CD4-positive, alpha-beta T cell treated with Interleukin-2 at 100 ng/mL for 4 hours (primary cell): Measurements from ENCODE around the gene PGAP2.

Experiments
- DNase-seq: peaks from one replicate; pipeline ENCODE4 v3.0.0-alpha.2; 2020; ENCODE audit warnings: low spot score

PGAP2 gene

GRCh38 chr11:3832816-3833215 lies 24.5 kb downstream of the PGAP2 start:
- DNase-seq: no peak

- DNase-seq: no peak
Measured at GRCh38 chr11:3833449-3833848, 25.1 kb downstream of the PGAP2 start.

- no peak for DNase-seq
Measured at GRCh38 chr11:3834349-3834663, 25.9 kb downstream of the PGAP2 start.

- no peak for DNase-seq
Measured at GRCh38 chr11:3834664-3835461, 26.5 kb downstream of the PGAP2 start.

GRCh38 chr11:3835751-3836150 lies 27.4 kb downstream of the PGAP2 start:
- DNase-seq: no peak

- DNase-seq: peak; percentile 51
Measured at GRCh38 chr11:3836903-3837302, 28.5 kb downstream of the PGAP2 start.

- DNase-seq: no peak
Measured at GRCh38 chr11:3837793-3838192, 29.4 kb downstream of the PGAP2 start.

GRCh38 chr11:3838504-3838903 lies 30.1 kb downstream of the PGAP2 start:
- DNase-seq: no peak

- DNase-seq: no peak
Measured at GRCh38 chr11:3840004-3840869, 31.9 kb downstream of the PGAP2 start.

- DNase-seq: peak; percentile 55
Measured at GRCh38 chr11:3840870-3841425, 32.6 kb downstream of the PGAP2 start, which contains the start of gene RHOG. Gene RHOG (minus strand): TSS chr11:3840959. CDS start chr11:3828138, 12,821 bp downstream.

- peak; percentile 93 for DNase-seq
Measured at GRCh38 chr11:3841426-3842350, 33.3 kb downstream of the PGAP2 start.

GRCh38 chr11:3843326-3843725 lies 35.0 kb downstream of the PGAP2 start:
- no peak for DNase-seq

GRCh38 chr11:3845246-3845645 lies 36.9 kb downstream of the PGAP2 start:
- no peak for DNase-seq

- DNase-seq: no peak
Measured at GRCh38 chr11:3845670-3846069, 37.3 kb downstream of the PGAP2 start.

- DNase-seq: peak; percentile 79
Measured at GRCh38 chr11:3849297-3849874, 41.0 kb downstream of the PGAP2 start.

GRCh38 chr11:3853545-3853842 lies 45.1 kb downstream of the PGAP2 start:
- no peak for DNase-seq

- DNase-seq: peak; percentile 82
Measured at GRCh38 chr11:3853899-3854659, 45.7 kb downstream of the PGAP2 start.

- DNase-seq: no peak
Measured at GRCh38 chr11:3854660-3854976, 46.3 kb downstream of the PGAP2 start.

GRCh38 chr11:3854977-3855807 lies 46.8 kb downstream of the PGAP2 start, which contains the start of gene STIM1:
Gene STIM1 (plus strand): TSS chr11:3855664. CDS start chr11:3856271, 607 bp downstream.
- peak; percentile 99 for DNase-seq
